HG03097 (cell line): Measurements from ENCODE around the gene SYNDIG1.

Experiments
- ATAC-seq: cut with Tn5 transposase; IDR thresholded peaks from one replicate; pipeline ENCODE4 v1.9.1; 2021; ENCODE audit not compliant: unreplicated experiment, low FRiP score

Gene SYNDIG1

GRCh38 chr20:24445510-24446170 lies 23.8 kb upstream of the SYNDIG1 start:
- no peak for ATAC-seq

- no peak for ATAC-seq
Measured at GRCh38 chr20:24446811-24447210, 22.6 kb upstream of the SYNDIG1 start.

GRCh38 chr20:24448170-24448569 lies 21.3 kb upstream of the SYNDIG1 start:
- no peak for ATAC-seq

GRCh38 chr20:24449026-24449720 lies 20.3 kb upstream of the SYNDIG1 start:
- no peak for ATAC-seq

GRCh38 chr20:24450177-24450576 lies 19.3 kb upstream of the SYNDIG1 start:
- ATAC-seq, result no peak

GRCh38 chr20:24450624-24451376 lies 18.6 kb upstream of the SYNDIG1 start:
- ATAC-seq, result no peak

GRCh38 chr20:24451428-24451827 lies 18.0 kb upstream of the SYNDIG1 start:
- ATAC-seq, result no peak

- no peak for ATAC-seq
Measured at GRCh38 chr20:24452016-24452415, 17.4 kb upstream of the SYNDIG1 start.

- ATAC-seq, result no peak
Measured at GRCh38 chr20:24452498-24453127, 16.8 kb upstream of the SYNDIG1 start.

- ATAC-seq, result no peak
Measured at GRCh38 chr20:24453869-24454268, 15.6 kb upstream of the SYNDIG1 start.

GRCh38 chr20:24455081-24455480 lies 14.3 kb upstream of the SYNDIG1 start:
- ATAC-seq, result no peak

- no peak for ATAC-seq
Measured at GRCh38 chr20:24456398-24456781, 13.0 kb upstream of the SYNDIG1 start.

GRCh38 chr20:24458436-24458835 lies 11.0 kb upstream of the SYNDIG1 start:
- no peak for ATAC-seq

- no peak for ATAC-seq
Measured at GRCh38 chr20:24459733-24460132, 9.7 kb upstream of the SYNDIG1 start.

GRCh38 chr20:24460712-24461111 lies 8.7 kb upstream of the SYNDIG1 start:
- ATAC-seq, result no peak

GRCh38 chr20:24461848-24462247 lies 7.6 kb upstream of the SYNDIG1 start:
- ATAC-seq, result no peak

- no peak for ATAC-seq
Measured at GRCh38 chr20:24462460-24463010, 6.9 kb upstream of the SYNDIG1 start.

GRCh38 chr20:24465159-24465558 lies 4.3 kb upstream of the SYNDIG1 start:
- ATAC-seq, result no peak

- no peak for ATAC-seq
Measured at GRCh38 chr20:24465730-24466129, 3.7 kb upstream of the SYNDIG1 start.

GRCh38 chr20:24468401-24469115 lies 871 bp upstream of the SYNDIG1 start:
- no peak for ATAC-seq
